OCI-LY7 (cell line): Measurements from ENCODE around the gene PALLD.

Source experiments
- EZH2phosphoT487 ChIP-seq: fragments of 200-600 bp; sonication (generic); IDR thresholded peaks from 2 replicates; pipeline ENCODE4 v1.6.1; 2018; ENCODE audit warnings: low read depth, borderline replicate concordance, mild to moderate bottlenecking, mixed run types, antibody characterized with exemption, low read length, moderate library complexity, mixed read lengths
- TF ChIP-seq, protein P1 (sequence below): fragments of 200-600 bp; sonication (generic); conservative IDR thresholded peaks from 2 replicates; pipeline ENCODE4 v1.5.1; 2014; ENCODE audit warnings: mild to moderate bottlenecking, antibody characterized with exemption, low read length, moderate library complexity, mixed read lengths

DNA sequence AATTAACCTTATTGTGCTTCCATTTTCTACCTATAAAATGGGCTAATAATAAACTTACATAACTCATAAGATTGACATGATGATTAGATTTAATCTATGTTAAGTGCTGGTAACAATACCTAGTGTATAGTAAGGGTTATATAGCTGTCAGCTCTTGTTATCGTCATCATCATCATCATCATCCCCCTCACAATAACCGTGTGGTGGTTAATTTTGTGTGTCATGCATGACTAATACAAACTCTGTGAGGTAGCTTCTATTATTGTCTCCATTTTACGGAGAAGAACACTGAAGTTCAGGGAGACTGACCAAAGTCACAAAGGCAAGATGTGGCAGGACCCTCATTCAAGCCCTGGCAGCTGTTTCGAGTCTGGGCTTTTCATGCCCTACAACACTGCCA lies 211.3 kb downstream of the PALLD start:
- TF ChIP-seq, protein P1, sequence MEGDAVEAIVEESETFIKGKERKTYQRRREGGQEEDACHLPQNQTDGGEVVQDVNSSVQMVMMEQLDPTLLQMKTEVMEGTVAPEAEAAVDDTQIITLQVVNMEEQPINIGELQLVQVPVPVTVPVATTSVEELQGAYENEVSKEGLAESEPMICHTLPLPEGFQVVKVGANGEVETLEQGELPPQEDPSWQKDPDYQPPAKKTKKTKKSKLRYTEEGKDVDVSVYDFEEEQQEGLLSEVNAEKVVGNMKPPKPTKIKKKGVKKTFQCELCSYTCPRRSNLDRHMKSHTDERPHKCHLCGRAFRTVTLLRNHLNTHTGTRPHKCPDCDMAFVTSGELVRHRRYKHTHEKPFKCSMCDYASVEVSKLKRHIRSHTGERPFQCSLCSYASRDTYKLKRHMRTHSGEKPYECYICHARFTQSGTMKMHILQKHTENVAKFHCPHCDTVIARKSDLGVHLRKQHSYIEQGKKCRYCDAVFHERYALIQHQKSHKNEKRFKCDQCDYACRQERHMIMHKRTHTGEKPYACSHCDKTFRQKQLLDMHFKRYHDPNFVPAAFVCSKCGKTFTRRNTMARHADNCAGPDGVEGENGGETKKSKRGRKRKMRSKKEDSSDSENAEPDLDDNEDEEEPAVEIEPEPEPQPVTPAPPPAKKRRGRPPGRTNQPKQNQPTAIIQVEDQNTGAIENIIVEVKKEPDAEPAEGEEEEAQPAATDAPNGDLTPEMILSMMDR: no peak
- no peak for TF ChIP-seq EZH2phosphoT487
